GM12878 (cell line): ENCODE data around the gene TOX4. TPM values are rescaled to one million over a fixed set of nuclear protein-coding genes. Genes with fewer than 3 reads are reported as not detected.

Experiments
- ATF3 ChIP-seq: IDR thresholded peaks from 2 replicates; pipeline ENCODE4 v1.6.1; 2011; ENCODE audit warnings: low read depth, mild to moderate bottlenecking, low read length, moderate library complexity, borderline replicate concordance; ENCODE audit errors: extremely low read depth
- CBFB ChIP-seq: IDR thresholded peaks from 2 replicates; pipeline ENCODE4 v1.6.1; 2016; ENCODE audit warnings: antibody characterized with exemption, low read depth
- CHD2 ChIP-seq: IDR thresholded peaks from 2 replicates; pipeline ENCODE4 v1.6.1; 2011; ENCODE audit warnings: low read depth, low read length, improper control_type of control experiment, borderline replicate concordance
- GABPA ChIP-seq: IDR thresholded peaks from 2 replicates; pipeline ENCODE4 v1.6.1; 2014; ENCODE audit warnings: antibody characterized with exemption, low read depth, mild to moderate bottlenecking, inconsistent platforms
- IKZF1 ChIP-seq: fragments of 450-650 bp; conservative IDR thresholded peaks from 2 replicates; pipeline ENCODE4 v1.6.1; 2017; ENCODE audit warnings: antibody characterized with exemption, mild to moderate bottlenecking
- IKZF2 ChIP-seq, 2 experiments: fragments of 450-650 bp; IDR thresholded peaks; 2 replicates each; pipeline ENCODE4 v1.6.1; 2017; ENCODE audit warnings: mild to moderate bottlenecking in 2 of 2, moderate library complexity in 2 of 2
- IRF3 ChIP-seq: fragments of 450-650 bp; IDR thresholded peaks from 2 replicates; pipeline ENCODE4 v1.6.1; 2014; ENCODE audit warnings: mild to moderate bottlenecking
- MEF2B ChIP-seq: fragments of 450-650 bp; IDR thresholded peaks from 2 replicates; pipeline ENCODE4 v1.6.1; 2018; ENCODE audit warnings: mild to moderate bottlenecking, moderate library complexity; ENCODE audit not compliant: partially characterized antibody, poor library complexity, severe bottlenecking
- NKRF ChIP-seq: fragments of 450-650 bp; conservative IDR thresholded peaks from 2 replicates; pipeline ENCODE4 v1.6.1; 2017; ENCODE audit warnings: mild to moderate bottlenecking, moderate library complexity
- NR2F1 ChIP-seq: fragments of 450-650 bp; conservative IDR thresholded peaks from 2 replicates; pipeline ENCODE4 v1.6.1; 2017; ENCODE audit warnings: mild to moderate bottlenecking
- POLR2A ChIP-seq: IDR thresholded peaks from 2 replicates; pipeline ENCODE4 v1.6.1; 2011; ENCODE audit warnings: low read depth, mild to moderate bottlenecking, low read length
- RCOR1 ChIP-seq: conservative IDR thresholded peaks from 2 replicates; pipeline ENCODE4 v1.6.1; 2012; ENCODE audit warnings: low read depth, low read length, improper control_type of control experiment
- STAT3 ChIP-seq: IDR thresholded peaks from 2 replicates; pipeline ENCODE4 v1.6.1; 2011; ENCODE audit warnings: low read depth, low read length, improper control_type of control experiment
- TARDBP ChIP-seq: IDR thresholded peaks from 2 replicates; pipeline ENCODE4 v1.6.1; 2016; ENCODE audit warnings: borderline replicate concordance
- YY1 ChIP-seq: IDR thresholded peaks from 2 replicates; pipeline ENCODE4 v1.6.1; 2011; ENCODE audit warnings: low read depth, mild to moderate bottlenecking, low read length
- ZNF687 ChIP-seq: fragments of 450-650 bp; IDR thresholded peaks from 2 replicates; pipeline ENCODE4 v1.6.1; 2017; ENCODE audit warnings: mild to moderate bottlenecking, moderate library complexity
- ZZZ3 ChIP-seq: IDR thresholded peaks from 2 replicates; pipeline ENCODE4 v1.6.1; 2011; ENCODE audit warnings: low read depth; ENCODE audit not compliant: control insufficient read depth, insufficient read length
- polyA plus RNA-seq, 11 experiments: library from polyadenylated mRNA; depleted of rRNA in 4 of 11; unstranded in 6 of 11; stranded (reverse) in 5 of 11; fragments of >200 nt; fragmentation: Nextera tagmentation in 4 of 11; fragmentation: Illumina TruSeq in 1 of 11; extraction: Ambion mirVana in 4 of 11; extraction: Trizol in 1 of 11; gene quantifications; 1 replicate in 1 of 11; 2 replicates in 10 of 11; pipeline versions ENCODE4 v1.2.1 to v1.2.3, GENCODE V29; 2011 to 2016; ENCODE audit warnings: inconsistent platforms in 2 of 11, missing spikeins in 2 of 11, low read depth in 1 of 11
- total RNA-seq, 4 experiments: library from RNA; depleted of rRNA in 3 of 4; stranded (reverse); fragments of >200 nt in 3 of 4; fragmentation: Illumina TruSeq in 1 of 4; extraction: Trizol in 1 of 4; gene quantifications; 2 replicates each; pipeline versions ENCODE4 v1.2.1 to v1.2.3, GENCODE V29; 2013 to 2021
- TF ChIP-seq, protein P1 (sequence below): IDR thresholded peaks from 2 replicates; pipeline ENCODE4 v1.6.1; 2012; ENCODE audit warnings: low read depth, low read length, improper control_type of control experiment
- TF ChIP-seq, protein P2 (sequence below): fragments of 450-650 bp; IDR thresholded peaks from 2 replicates; pipeline ENCODE4 v1.6.1; 2017; ENCODE audit warnings: low read depth, mild to moderate bottlenecking, moderate library complexity

TOX4 gene
- total and polyA plus RNA-seq, 10 of the 15 experiments (the other 5 are each of a cell fraction or from before 2014, with no cell fraction given): 18.4 to 113 (median 55.2) TPM

- TF ChIP-seq IRF3 (peak; percentile 39; the same call in 1 of the 2 replicates), IKZF1 (peak; percentile 97), MEF2B (peak; percentile 9), TARDBP (peak; percentile 93), ZZZ3 (no peak), POLR2A (peak; percentile 87), ATF3 (0 out of 2 replicates have a peak, but pooled peaks have one; percentile 23), NKRF (peak; percentile 96), STAT3 (no peak), ZNF687 (peak; percentile 59), GABPA (peak; percentile 98), IKZF2 (IDR thresholded peaks at IDR 0.05) (no peak), CBFB (peak; percentile 68), CHD2 (peak; percentile 44; the same call in 1 of the 2 replicates), NR2F1 (peak; percentile 71), RCOR1 (peak; percentile 97), YY1 (peak; percentile 100)
- TF ChIP-seq, protein P1, sequence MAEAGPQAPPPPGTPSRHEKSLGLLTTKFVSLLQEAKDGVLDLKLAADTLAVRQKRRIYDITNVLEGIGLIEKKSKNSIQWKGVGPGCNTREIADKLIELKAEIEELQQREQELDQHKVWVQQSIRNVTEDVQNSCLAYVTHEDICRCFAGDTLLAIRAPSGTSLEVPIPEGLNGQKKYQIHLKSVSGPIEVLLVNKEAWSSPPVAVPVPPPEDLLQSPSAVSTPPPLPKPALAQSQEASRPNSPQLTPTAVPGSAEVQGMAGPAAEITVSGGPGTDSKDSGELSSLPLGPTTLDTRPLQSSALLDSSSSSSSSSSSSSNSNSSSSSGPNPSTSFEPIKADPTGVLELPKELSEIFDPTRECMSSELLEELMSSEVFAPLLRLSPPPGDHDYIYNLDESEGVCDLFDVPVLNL: peak; percentile 76
- TF ChIP-seq, protein P2, sequence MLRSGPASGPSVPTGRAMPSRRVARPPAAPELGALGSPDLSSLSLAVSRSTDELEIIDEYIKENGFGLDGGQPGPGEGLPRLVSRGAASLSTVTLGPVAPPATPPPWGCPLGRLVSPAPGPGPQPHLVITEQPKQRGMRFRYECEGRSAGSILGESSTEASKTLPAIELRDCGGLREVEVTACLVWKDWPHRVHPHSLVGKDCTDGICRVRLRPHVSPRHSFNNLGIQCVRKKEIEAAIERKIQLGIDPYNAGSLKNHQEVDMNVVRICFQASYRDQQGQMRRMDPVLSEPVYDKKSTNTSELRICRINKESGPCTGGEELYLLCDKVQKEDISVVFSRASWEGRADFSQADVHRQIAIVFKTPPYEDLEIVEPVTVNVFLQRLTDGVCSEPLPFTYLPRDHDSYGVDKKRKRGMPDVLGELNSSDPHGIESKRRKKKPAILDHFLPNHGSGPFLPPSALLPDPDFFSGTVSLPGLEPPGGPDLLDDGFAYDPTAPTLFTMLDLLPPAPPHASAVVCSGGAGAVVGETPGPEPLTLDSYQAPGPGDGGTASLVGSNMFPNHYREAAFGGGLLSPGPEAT: peak; percentile 74
Observed at GRCh38 chr14:21510735-21511657, 34.0 kb downstream of the TOX4 start, which contains the start of gene METTL3 (continued).
